Central memory CD8-positive, alpha-beta T cell (primary cell): ENCODE measurements around the gene KIT.

Experiments
- ATAC-seq: fragments of 150-1000 bp; cut with Tn5 transposase; replicated peaks from 2 replicates; pipeline ENCODE4 v1.10.0; 2022; ENCODE audit warnings: mild to moderate bottlenecking, moderate FRiP score, moderate number of reproducible peaks; ENCODE audit not compliant: poor library complexity, severe bottlenecking; ENCODE audit errors: extremely low read depth
- DNase-seq, 2 donors: peaks; one replicate each; pipeline ENCODE4 v3.0.0; 2021; ENCODE audit warnings: low spot score in 2 of 2
- H3K27ac Mint-ChIP-seq: one replicate; pipeline ENCODE4 v1.8.0; 2022; ENCODE audit warnings: low read depth, mild to moderate bottlenecking, moderate library complexity, mixed read lengths
- H3K27me3 Mint-ChIP-seq: one replicate; pipeline ENCODE4 v1.8.0; 2022; ENCODE audit warnings: mixed read lengths
- H3K36me3 Mint-ChIP-seq: one replicate; pipeline ENCODE4 v1.8.0; 2022; ENCODE audit warnings: mild to moderate bottlenecking, moderate library complexity, mixed read lengths; ENCODE audit not compliant: insufficient read depth
- H3K4me1 Mint-ChIP-seq: one replicate; pipeline ENCODE4 v1.8.0; 2022; ENCODE audit warnings: mixed read lengths
- H3K4me3 Mint-ChIP-seq: one replicate; pipeline ENCODE4 v1.8.0; 2022; ENCODE audit warnings: mild to moderate bottlenecking, moderate library complexity, mixed read lengths
- H3K9me3 Mint-ChIP-seq: one replicate; pipeline ENCODE4 v1.8.0; 2022; ENCODE audit warnings: mixed read lengths

Gene KIT

DNA sequence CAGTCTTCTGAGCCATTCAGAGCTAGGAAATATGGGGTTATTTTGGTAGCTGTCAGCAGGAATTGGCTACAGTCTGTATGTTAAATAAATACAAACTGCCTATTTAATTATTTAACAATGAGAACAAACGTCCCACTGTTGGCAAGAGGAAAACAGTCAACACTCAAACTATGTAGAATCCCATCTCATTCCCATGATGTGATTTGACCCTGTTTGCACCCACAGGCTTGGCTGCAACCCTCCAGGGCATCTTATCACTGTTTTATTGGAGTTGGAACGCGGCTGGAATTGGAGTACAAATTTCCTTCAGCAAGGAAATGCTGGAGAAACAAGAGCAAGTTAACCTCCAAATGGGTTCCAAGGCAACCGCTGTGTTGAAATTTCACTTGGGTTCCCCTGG is 124.0 kb downstream of the KIT start:
- peaks cover 12% of the 10 kb centered on the region for H3K9me3 Mint-ChIP-seq
- DNase-seq (no peak), ATAC-seq (no peak)
- H3K27ac Mint-ChIP-seq = no peak overlapping the region
- no peak overlapping the region for H3K4me3 Mint-ChIP-seq
- H3K27me3 Mint-ChIP-seq = no peaks in the 10 kb centered on the region
- no peaks in the 10 kb centered on the region for H3K4me1 Mint-ChIP-seq
- H3K36me3 Mint-ChIP-seq = no peaks in the 10 kb centered on the region

DNA sequence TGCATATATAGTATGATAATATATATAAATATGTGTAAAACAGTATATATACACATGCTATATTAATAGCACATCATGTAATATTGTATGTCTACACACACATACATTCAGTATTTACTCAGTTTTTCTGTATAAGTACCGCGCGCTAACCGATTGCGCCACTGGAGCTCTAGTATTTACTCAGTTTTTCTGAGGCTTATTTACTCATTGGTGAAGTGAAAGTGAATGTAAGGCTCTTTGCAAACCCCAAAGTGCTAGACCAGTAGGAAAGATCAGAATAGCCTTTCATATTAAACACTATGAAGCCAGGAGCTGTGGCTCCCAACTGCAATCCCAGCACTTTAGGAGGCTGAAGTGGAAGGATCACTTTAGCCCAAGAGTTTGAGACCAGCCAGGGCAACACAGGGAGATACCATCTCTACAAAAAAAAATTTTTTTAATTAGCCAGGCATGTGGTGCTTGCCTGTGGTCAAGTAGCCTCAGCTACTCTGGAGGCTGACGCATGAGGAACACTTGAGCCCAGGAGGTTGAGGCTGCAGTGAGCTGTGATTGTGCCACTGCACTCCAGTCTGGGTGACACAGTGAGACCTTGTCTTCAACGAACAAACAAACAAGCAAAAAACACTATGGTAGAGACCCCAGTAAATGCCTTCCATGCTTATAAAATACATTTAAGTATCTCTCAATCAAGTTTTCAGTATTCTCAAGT is 125.8 kb downstream of the KIT start:
- Mint-ChIP-seq H3K27ac (no peak overlapping the region), H3K27me3 (no peaks in the 10 kb centered on the region), H3K4me3 (no peak overlapping the region), H3K36me3 (no peaks in the 10 kb centered on the region), H3K9me3 (peaks cover 7% of the 10 kb centered on the region), H3K4me1 (no peaks in the 10 kb centered on the region)
- ATAC-seq = no peak
- no peak for DNase-seq

DNA sequence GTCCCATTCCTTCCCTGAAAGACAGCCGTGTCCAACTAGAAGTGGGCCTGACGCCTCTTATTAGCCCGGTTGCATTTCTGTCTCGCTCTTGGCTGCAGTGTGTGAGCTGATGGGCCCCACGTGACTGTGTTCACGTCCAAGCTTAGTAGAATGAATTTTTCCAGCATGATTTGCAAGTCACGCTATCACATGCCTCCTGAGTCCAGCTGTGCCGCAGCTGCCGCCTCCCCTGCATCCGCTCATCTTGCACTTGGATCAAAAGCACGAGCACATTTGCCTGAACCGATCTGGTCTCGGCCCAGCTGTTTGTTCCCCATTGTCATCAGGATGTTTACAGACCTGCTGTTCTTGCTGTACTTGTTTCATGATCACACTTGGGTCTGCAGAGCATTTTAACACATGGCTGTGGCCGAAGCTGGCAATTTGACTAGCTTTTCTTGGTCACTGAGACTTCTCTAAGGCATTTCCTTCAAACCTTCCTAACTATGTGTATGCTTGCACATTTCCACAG is 126.5 kb downstream of the KIT start:
- Mint-ChIP-seq H3K4me3 (no peak overlapping the region), H3K4me1 (no peaks in the 10 kb centered on the region), H3K36me3 (no peaks in the 10 kb centered on the region), H3K9me3 (peaks cover 5% of the 10 kb centered on the region), H3K27me3 (no peaks in the 10 kb centered on the region), H3K27ac (no peak overlapping the region)
- DNase-seq (no peak), ATAC-seq (no peak)
